ENCODE results near the gene TSHZ1. TPM values are rescaled to one million over a fixed set of nuclear protein-coding genes. Genes with fewer than 3 reads are reported as not detected.

The TSHZ1 gene
- total and polyA plus RNA-seq, 2 donors from 2014 or later: 7.0 to 31.3 TPM

DNA sequence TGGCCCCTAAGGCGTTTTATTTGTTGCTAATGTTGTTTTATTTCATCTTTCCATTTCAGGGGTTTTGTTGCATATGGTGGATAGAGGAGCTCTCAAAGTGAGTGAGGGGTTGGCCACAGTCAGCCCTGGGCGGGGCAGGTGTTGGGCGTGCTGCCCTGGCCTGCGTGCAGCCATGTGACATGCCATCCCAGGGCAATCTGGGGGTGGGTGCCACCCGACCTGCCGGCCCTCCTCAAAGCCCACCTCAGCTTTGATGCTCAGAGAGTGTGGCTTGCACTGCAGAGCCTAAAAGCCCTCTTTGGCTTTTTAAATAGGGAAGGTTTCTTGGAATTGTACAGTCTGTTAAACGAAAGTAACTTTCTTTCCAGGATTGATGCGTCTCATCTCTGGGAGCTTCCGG is 18.4 kb downstream of the TSHZ1 start:
- Histone ChIP-seq H3K4me1 (ENCODE audit: control insufficient read depth in 2 of 3, insufficient read depth in 2 of 3, low read depth in 1 of 3, low read length in 3 of 3) (peaks cover 12 to 21% (median 13%) of the 10 kb centered on the region in 3 donors), H3K9ac (ENCODE audit: low read length in 3 of 3) (no peak overlapping the region), H3K27ac (ENCODE audit: low read depth in 2 of 2, low read length in 2 of 2) (no peak overlapping the region), H3K4me3 (ENCODE audit: low read length in 3 of 3) (no peak overlapping the region), H3K9me3 (ENCODE audit: control insufficient read depth in 2 of 3, insufficient read depth in 1 of 3, low read length in 3 of 3) (no peaks in the 10 kb centered on the region), H3K36me3 (ENCODE audit: control insufficient read depth in 2 of 3, insufficient read depth in 3 of 3, low read length in 3 of 3) (no peaks in the 10 kb centered on the region), H3K27me3 (ENCODE audit: control insufficient read depth, insufficient read depth, low read length) (no peaks in the 10 kb centered on the region)
- intact Hi-C loops (cut with DNase I): no loop called here
- TF ChIP-seq, protein P1, sequence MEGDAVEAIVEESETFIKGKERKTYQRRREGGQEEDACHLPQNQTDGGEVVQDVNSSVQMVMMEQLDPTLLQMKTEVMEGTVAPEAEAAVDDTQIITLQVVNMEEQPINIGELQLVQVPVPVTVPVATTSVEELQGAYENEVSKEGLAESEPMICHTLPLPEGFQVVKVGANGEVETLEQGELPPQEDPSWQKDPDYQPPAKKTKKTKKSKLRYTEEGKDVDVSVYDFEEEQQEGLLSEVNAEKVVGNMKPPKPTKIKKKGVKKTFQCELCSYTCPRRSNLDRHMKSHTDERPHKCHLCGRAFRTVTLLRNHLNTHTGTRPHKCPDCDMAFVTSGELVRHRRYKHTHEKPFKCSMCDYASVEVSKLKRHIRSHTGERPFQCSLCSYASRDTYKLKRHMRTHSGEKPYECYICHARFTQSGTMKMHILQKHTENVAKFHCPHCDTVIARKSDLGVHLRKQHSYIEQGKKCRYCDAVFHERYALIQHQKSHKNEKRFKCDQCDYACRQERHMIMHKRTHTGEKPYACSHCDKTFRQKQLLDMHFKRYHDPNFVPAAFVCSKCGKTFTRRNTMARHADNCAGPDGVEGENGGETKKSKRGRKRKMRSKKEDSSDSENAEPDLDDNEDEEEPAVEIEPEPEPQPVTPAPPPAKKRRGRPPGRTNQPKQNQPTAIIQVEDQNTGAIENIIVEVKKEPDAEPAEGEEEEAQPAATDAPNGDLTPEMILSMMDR (IDR thresholded peaks at IDR 0.05; ENCODE audit: borderline replicate concordance, extremely low read depth, insufficient read depth): no peak
- FAIRE-seq (no peak), DNase-seq (no peak)

DNA sequence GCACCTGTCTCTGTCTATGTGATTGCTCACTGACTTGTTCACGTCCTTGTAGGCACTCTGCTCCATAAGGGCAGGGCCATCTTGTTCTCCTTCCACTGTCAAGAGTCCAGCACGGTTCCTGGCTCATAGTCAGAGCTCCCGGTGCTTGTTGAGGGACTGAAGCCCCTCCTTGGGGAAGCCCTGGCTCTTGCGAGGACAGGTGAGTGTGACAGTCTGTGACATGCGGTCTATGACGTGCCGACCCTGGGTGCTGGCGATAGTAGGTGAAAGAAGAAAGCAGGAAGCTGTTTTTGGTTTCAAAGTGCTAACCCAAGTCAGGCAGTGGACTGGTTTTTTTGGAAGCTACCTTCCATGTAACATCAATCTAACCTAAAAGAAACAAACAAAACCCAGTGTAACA is 18.8 kb downstream of the TSHZ1 start:
- Histone ChIP-seq H3K4me1 (ENCODE audit: control insufficient read depth in 2 of 3, insufficient read depth in 2 of 3, low read depth in 1 of 3, low read length in 3 of 3) (peaks cover 11 to 21% (median 12%) of the 10 kb centered on the region in 3 donors), H3K27ac (ENCODE audit: low read depth in 2 of 2, low read length in 2 of 2) (no peak overlapping the region), H3K36me3 (ENCODE audit: control insufficient read depth in 2 of 3, insufficient read depth in 3 of 3, low read length in 3 of 3) (no peaks in the 10 kb centered on the region), H3K4me3 (ENCODE audit: low read length in 3 of 3) (no peak overlapping the region), H3K9ac (ENCODE audit: low read length in 3 of 3) (no peak overlapping the region), H3K27me3 (ENCODE audit: control insufficient read depth, insufficient read depth, low read length) (no peaks in the 10 kb centered on the region), H3K9me3 (ENCODE audit: control insufficient read depth in 2 of 3, insufficient read depth in 1 of 3, low read length in 3 of 3) (no peaks in the 10 kb centered on the region)
- DNase-seq (no peak), FAIRE-seq (no peak)
- TF ChIP-seq, protein P1 (IDR thresholded peaks at IDR 0.05; ENCODE audit: borderline replicate concordance, extremely low read depth, insufficient read depth): no peak
- intact Hi-C loops (cut with DNase I): no loop called here

DNA sequence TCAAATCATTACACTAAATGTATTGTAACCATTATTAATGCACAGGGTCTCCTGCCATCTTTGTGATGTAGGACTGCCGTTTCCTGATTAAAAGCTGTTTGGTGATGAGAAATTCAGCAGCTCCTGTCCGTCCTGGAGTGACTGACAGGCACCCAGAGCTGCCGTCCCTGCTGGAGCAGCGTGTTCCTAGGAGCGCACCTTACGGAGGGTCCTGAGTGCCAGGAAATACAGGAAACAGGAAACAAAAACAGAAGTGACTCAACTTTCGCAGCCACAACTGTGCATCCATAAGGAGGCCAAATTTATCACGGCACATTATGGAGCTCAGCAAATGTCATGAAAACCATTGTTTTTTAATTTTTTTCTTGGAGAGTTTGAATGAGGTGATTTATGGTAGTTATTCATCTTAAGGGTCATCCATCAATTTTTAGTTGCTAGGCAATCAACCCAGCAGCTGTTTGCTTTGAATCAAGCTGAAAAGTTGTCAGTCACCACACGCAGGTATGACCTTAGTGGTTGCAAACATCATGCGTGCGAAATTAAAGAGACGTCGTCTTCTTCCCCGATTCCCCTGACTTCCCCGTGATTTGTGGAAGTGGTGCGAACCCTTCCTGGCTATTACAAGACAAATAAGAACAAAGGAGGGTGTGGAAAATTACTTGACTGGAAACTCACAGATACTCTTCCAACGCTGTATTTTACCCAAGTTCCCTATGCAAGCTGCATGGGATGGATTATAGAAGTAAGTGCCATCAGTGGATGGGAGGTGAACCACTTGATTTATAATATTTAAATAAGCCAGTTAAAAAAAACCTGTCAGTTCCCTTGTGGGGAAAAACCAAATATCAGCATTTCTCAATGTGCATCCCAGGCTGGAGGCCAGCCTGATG is 19.8 kb downstream of the TSHZ1 start:
- Histone ChIP-seq H3K4me1 (ENCODE audit: control insufficient read depth in 2 of 3, insufficient read depth in 2 of 3, low read depth in 1 of 3, low read length in 3 of 3) (peaks cover 11 to 21% (median 12%) of the 10 kb centered on the region in 3 donors), H3K27ac (ENCODE audit: low read depth in 2 of 2, low read length in 2 of 2) (no peak overlapping the region)

More for the DNA sequence above, 19.8 kb downstream of the TSHZ1 start:
- TF ChIP-seq, protein P1 (IDR thresholded peaks at IDR 0.05; ENCODE audit: borderline replicate concordance, extremely low read depth, insufficient read depth): no peak
- DNase-seq: no peak
- Histone ChIP-seq H3K27me3 (ENCODE audit: control insufficient read depth, insufficient read depth, low read length) (no peaks in the 10 kb centered on the region), H3K4me3 (ENCODE audit: low read length in 3 of 3) (no peak overlapping the region), H3K9me3 (ENCODE audit: control insufficient read depth in 2 of 3, insufficient read depth in 1 of 3, low read length in 3 of 3) (no peaks in the 10 kb centered on the region), H3K36me3 (ENCODE audit: control insufficient read depth in 2 of 3, insufficient read depth in 3 of 3, low read length in 3 of 3) (no peaks in the 10 kb centered on the region), H3K9ac (ENCODE audit: low read length in 3 of 3) (no peak overlapping the region)
- intact Hi-C loops (cut with DNase I): no loop called here
- no peak for FAIRE-seq
